ENCODE measurements around the gene POC1B. TPM values are rescaled to one million over a fixed set of nuclear protein-coding genes. Genes with fewer than 3 reads are reported as not detected.

Gene POC1B
- total RNA-seq, 2 donors from 2014 or later, result 31.4 to 32.0 TPM

- H3K9ac ChIP-seq (ENCODE audit: low read depth in 2 of 2, low read length in 2 of 2), result peak overlapping the region in 1 of 2 donors; percentile 67
- no peak overlapping the region for H3K4me3 ChIP-seq
- H3K27ac ChIP-seq, result peak overlapping the region; percentile 79
- H3K4me1 ChIP-seq, result peaks cover 6% of the 10 kb centered on the region
- no peak for DNase-seq
- H3K9me3 ChIP-seq, result no peaks in the 10 kb centered on the region
- intact Hi-C loops (cut with DNase I), result no loop called here
- no peak for TF ChIP-seq CTCF (IDR thresholded peaks at IDR 0.05)
- no peaks in the 10 kb centered on the region for H3K36me3 ChIP-seq
- no peaks in the 10 kb centered on the region for H3K27me3 ChIP-seq
Measured at GRCh38 chr12:89376844-89377243, 149.0 kb downstream of the POC1B start.

- peaks cover 6% of the 10 kb centered on the region for H3K4me1 ChIP-seq
- peak overlapping the region in 1 of 2 donors; percentile 67 for H3K9ac ChIP-seq (ENCODE audit: low read depth in 2 of 2, low read length in 2 of 2)
- H3K36me3 ChIP-seq, result no peaks in the 10 kb centered on the region
- no peaks in the 10 kb centered on the region for H3K27me3 ChIP-seq
- H3K4me3 ChIP-seq, result no peak overlapping the region
- H3K9me3 ChIP-seq, result no peaks in the 10 kb centered on the region
- peak overlapping the region; percentile 79 for H3K27ac ChIP-seq
- TF ChIP-seq CTCF (IDR thresholded peaks at IDR 0.05), result no peak
- intact Hi-C loops (cut with DNase I), result no loop called here
- DNase-seq, result no peak
Measured at GRCh38 chr12:89376202-89376529, 149.7 kb downstream of the POC1B start.

GRCh38 chr12:89373763-89374572 lies 151.9 kb downstream of the POC1B start:
- no peaks in the 10 kb centered on the region for H3K9me3 ChIP-seq
- no peak for DNase-seq
- no peaks in the 10 kb centered on the region for H3K27me3 ChIP-seq
- intact Hi-C loops (cut with DNase I), result no loop called here
- H3K4me3 ChIP-seq, result no peak overlapping the region
- no peak overlapping the region for H3K9ac ChIP-seq (ENCODE audit: low read depth in 2 of 2, low read length in 2 of 2)
- TF ChIP-seq CTCF (IDR thresholded peaks at IDR 0.05), result no peak
- no peaks in the 10 kb centered on the region for H3K36me3 ChIP-seq
- peaks cover 6% of the 10 kb centered on the region for H3K4me1 ChIP-seq
- H3K27ac ChIP-seq, result peak overlapping the region; percentile 79

GRCh38 chr12:89372584-89373370 lies 153.1 kb downstream of the POC1B start:
- Histone ChIP-seq H3K36me3 (no peaks in the 10 kb centered on the region), H3K9me3 (no peaks in the 10 kb centered on the region), H3K9ac (ENCODE audit: low read depth in 2 of 2, low read length in 2 of 2) (peak overlapping the region in 1 of 2 donors; percentile 65), H3K27me3 (no peaks in the 10 kb centered on the region), H3K27ac (peak overlapping the region; percentile 79), H3K4me1 (peaks cover 6% of the 10 kb centered on the region), H3K4me3 (no peak overlapping the region)
- no peak for TF ChIP-seq CTCF (IDR thresholded peaks at IDR 0.05)
- intact Hi-C loops (cut with DNase I), result no loop called here
- DNase-seq, result no peak

GRCh38 chr12:89370850-89371249 lies 155.0 kb downstream of the POC1B start:
- no peak for TF ChIP-seq CTCF (IDR thresholded peaks at IDR 0.05)
- intact Hi-C loops (cut with DNase I), result no loop called here
- Histone ChIP-seq H3K4me3 (no peak overlapping the region), H3K4me1 (peaks cover 6% of the 10 kb centered on the region), H3K9ac (ENCODE audit: low read depth in 2 of 2, low read length in 2 of 2) (peak overlapping the region in 1 of 2 donors; percentile 32), H3K36me3 (no peaks in the 10 kb centered on the region), H3K27me3 (no peaks in the 10 kb centered on the region), H3K27ac (peak overlapping the region; percentile 10), H3K9me3 (no peaks in the 10 kb centered on the region)
- DNase-seq, result no peak
